GM18907 (cell line): ENCODE results near the gene DIP2A.
"Not testable (repeated sequence)": the region's sequence is repeated elsewhere in the genome, so short reads cannot be mapped to it uniquely, and the experiment has no call there.

Source experiments
- ATAC-seq: cut with Tn5 transposase; IDR thresholded peaks from one replicate; pipeline ENCODE4 v1.9.1; 2021; ENCODE audit warnings: mild to moderate bottlenecking, moderate library complexity; ENCODE audit not compliant: unreplicated experiment

Gene DIP2A

GRCh38 chr21:46518983-46519583 lies 60.4 kb downstream of the DIP2A start:
- ATAC-seq: no peak

GRCh38 chr21:46527393-46527792 lies 68.7 kb downstream of the DIP2A start:
- not testable (repeated sequence) for ATAC-seq

- ATAC-seq: no peak
These were observed 69.1 kb downstream of the DIP2A start for GRCh38 chr21:46527801-46528200.

- ATAC-seq: no peak
These were observed 73.4 kb downstream of the DIP2A start for GRCh38 chr21:46532080-46532479.

GRCh38 chr21:46537026-46537425 lies 78.3 kb downstream of the DIP2A start:
- ATAC-seq: no peak

GRCh38 chr21:46538262-46538661 lies 79.6 kb downstream of the DIP2A start:
- ATAC-seq: no peak

GRCh38 chr21:46538851-46539666 lies 80.4 kb downstream of the DIP2A start:
- no peak for ATAC-seq

- ATAC-seq: no peak
These were observed 81.5 kb downstream of the DIP2A start for GRCh38 chr21:46540087-46540710.

GRCh38 chr21:46542588-46543124 lies 84.0 kb downstream of the DIP2A start:
- ATAC-seq: no peak

GRCh38 chr21:46543306-46543705 lies 84.6 kb downstream of the DIP2A start:
- ATAC-seq: no peak

- ATAC-seq: no peak
These were observed 85.3 kb downstream of the DIP2A start for GRCh38 chr21:46544003-46544402.

- no peak for ATAC-seq
These were observed 86.1 kb downstream of the DIP2A start for GRCh38 chr21:46544824-46545223.

- ATAC-seq: no peak
These were observed 86.7 kb downstream of the DIP2A start for GRCh38 chr21:46545363-46545762.

GRCh38 chr21:46545911-46546310 lies 87.2 kb downstream of the DIP2A start:
- no peak for ATAC-seq

GRCh38 chr21:46546799-46547198 lies 88.1 kb downstream of the DIP2A start:
- ATAC-seq: no peak

GRCh38 chr21:46549650-46550049 lies 91.0 kb downstream of the DIP2A start:
- no peak for ATAC-seq

- no peak for ATAC-seq
These were observed 91.6 kb downstream of the DIP2A start for GRCh38 chr21:46550116-46550941.

- ATAC-seq: no peak
These were observed 93.0 kb downstream of the DIP2A start for GRCh38 chr21:46551636-46552241.

GRCh38 chr21:46552274-46552673 lies 93.6 kb downstream of the DIP2A start:
- ATAC-seq: no peak

GRCh38 chr21:46552865-46553379 lies 94.2 kb downstream of the DIP2A start:
- no peak for ATAC-seq
